GM19467 (cell line): Measurements from ENCODE around the gene CNTNAP2.
"Not testable (repeated sequence)": the region's sequence is repeated elsewhere in the genome, so short reads cannot be mapped to it uniquely, and the experiment has no call there.

ENCODE experiments used
- ATAC-seq: cut with Tn5 transposase; IDR thresholded peaks from one replicate; pipeline ENCODE4 v1.9.1; 2021; ENCODE audit warnings: mild to moderate bottlenecking, moderate library complexity; ENCODE audit not compliant: unreplicated experiment

Gene CNTNAP2

DNA sequence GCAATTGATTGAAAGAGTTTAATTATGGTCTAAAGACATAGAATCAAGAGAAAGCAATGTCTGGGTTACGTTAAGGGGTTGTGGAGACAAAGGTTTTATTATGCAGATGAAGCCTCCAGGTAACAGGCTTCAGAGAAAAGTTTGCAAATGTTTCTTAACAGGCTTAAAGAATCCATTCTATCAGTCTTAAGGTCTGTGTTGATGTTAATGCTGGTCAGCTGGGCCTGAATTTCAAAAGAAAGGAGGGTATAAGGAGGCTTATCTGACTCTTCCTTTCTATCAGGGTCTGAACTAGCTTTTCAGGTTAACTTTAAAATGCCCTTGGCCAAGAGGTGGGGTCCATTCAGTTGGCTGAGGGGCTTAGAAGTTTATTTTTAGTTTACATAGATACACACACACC is 1469.5 kb downstream of the CNTNAP2 start:
- no peak for ATAC-seq

DNA sequence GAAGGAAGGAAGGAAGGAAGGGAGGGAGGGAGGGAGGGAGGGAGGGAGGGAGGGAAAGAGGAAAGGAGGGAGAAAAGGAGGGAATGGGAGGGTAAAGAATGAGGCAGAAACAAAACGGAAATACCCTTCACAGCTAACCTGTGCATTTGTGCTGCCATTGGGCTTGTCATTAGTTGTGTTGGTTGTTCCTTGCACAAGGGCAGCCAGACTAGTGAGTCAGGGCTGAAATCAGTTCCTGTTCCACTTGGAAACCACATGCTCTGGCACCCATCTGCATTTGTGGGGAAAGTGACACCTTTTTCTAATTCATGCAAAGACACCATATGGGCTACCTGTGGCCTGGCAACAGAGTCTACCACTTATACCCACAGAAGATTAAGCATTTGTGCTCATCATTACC is 1469.9 kb downstream of the CNTNAP2 start:
- no peak for ATAC-seq

- no peak for ATAC-seq
Observed at GRCh38 chr7:147593271-147594057, 1476.9 kb downstream of the CNTNAP2 start.

DNA sequence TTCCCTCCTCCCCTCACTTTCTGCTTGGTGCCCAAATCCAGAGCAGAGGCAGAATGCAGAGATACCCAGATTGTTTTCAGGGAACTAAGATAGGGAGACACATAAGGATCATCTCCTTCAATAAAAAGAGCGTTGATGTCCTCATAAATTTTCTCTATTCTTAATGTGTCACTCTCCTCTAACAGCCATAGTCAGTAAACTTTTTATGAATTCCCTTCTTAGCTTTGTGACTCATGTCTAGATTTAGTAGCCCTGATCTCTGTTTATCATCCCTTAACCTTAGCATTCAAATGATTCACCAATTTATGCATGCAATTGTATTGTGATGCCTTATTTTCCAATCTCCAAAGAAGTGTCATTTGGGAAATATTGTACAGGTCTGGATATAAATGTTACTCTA is 1478.4 kb downstream of the CNTNAP2 start:
- ATAC-seq, result no peak

- not testable (repeated sequence) for ATAC-seq
Observed at GRCh38 chr7:147598687-147599086, 1482.1 kb downstream of the CNTNAP2 start.

- ATAC-seq, result no peak
Observed at GRCh38 chr7:147605323-147605722, 1488.7 kb downstream of the CNTNAP2 start.

DNA sequence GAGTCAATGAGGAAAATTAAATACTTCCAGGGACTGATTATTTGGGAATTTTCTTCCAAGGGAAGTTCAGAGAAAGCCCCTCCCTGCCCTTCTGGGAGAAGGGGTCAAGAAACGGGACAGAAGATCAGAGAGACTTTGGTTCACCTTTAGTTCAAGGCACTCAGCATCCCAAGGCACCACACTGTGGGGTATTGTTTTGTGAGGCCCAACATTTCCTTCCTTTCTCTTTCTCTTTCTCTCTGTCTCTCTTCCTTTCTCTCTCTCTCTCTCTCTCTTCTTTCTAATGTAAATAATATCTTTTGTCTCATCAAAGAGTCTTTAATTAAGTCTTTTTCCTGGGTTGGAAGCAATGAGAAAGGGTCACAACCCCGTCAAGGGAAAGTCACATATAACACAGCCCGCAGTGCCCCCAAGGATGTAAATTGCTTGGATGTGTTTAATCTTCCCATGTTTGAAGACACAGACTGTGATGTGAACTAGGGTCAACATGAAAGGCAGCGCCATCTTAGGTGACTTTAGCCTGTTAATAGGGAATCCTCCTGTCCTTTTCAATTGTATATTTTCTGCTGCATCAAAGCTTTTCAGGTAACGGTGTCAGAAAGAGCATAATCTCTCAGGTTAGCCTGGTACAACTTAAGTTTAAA is 1490.7 kb downstream of the CNTNAP2 start:
- ATAC-seq, result no peak

- no peak for ATAC-seq
Observed at GRCh38 chr7:147611431-147611830, 1494.8 kb downstream of the CNTNAP2 start.

- no peak for ATAC-seq
Observed at GRCh38 chr7:147635288-147635687, 1518.7 kb downstream of the CNTNAP2 start.

DNA sequence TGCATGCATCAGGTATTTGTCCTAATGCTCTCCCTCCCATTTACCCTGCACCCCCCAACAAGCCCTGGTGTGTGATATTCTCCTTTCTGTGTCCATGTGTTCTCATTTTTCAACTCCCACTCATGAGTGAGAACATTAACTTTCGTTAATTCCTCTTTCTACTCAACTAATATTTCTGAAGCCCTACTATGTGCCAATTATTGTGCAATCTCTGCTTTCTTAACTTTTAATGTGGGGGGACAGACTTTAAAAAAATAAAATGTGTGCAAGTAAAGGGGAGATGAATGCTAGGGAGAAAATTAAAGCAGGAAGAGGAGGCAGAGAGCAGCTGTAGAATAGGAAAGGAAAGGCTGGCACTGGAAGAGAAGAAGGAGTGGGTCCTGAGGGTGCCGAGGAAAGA is 1520.0 kb downstream of the CNTNAP2 start:
- no peak for ATAC-seq

- no peak for ATAC-seq
Observed at GRCh38 chr7:147638566-147638965, 1522.0 kb downstream of the CNTNAP2 start.

- ATAC-seq, result no peak
Observed at GRCh38 chr7:147639037-147639436, 1522.4 kb downstream of the CNTNAP2 start.

DNA sequence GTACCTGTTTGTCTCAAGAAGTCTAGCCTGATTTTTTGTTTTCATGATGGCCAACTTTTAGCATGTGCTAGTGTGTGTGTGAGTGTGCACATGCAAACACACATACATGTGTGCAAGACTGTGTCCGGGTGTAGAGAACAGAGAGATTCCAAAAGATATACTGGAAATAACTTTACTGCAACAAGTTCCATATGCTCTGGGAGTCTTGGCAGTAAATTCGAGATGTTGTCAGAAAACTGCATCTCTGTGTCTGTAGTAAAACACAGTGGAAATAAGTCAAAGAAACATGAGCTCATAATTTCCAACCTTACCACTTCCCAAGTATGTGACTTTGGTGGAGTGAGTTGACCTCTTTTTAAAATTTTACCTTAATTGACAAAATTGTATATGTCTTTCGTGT is 1523.2 kb downstream of the CNTNAP2 start:
- ATAC-seq, result no peak

GRCh38 chr7:147640821-147641220 is 1524.2 kb downstream of the CNTNAP2 start:
- ATAC-seq, result no peak

DNA sequence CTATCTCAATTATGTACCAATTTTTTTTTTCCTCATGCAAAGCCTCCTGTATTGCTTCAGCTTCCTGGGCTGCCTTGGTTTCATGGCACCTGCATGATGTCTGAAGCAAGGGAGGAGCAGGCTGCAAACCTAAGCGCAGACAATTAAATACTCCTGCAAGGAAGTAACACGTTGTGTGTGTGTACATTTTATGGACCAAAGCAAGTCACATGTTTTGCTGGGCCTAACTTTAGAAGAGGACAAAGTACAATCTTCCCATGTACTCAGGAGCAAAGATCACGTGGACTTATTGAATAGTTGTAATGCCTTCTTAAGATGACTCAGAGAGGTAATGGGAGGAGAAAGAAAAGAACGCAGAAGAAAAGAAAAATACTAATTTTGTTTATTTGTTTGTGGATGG is 1530.0 kb downstream of the CNTNAP2 start:
- ATAC-seq, result no peak

DNA sequence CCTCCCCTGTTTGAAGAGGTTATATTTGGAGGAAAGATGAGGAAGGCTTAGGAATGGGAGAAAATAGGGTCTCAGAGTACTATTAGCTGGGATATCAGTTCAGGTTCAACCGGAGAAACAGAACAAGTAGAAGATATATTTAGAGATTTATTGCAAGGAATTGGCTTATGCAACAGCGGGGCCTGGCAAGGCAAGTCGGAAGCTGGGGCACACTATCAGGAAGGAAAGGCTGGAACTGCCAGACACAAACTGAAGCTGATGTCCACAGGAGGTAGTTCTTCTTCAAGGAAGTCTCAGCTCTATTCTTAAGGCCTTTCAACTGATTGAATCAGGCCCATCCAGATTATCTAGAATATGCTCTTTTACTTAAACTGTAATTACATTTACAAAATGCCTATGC is 1534.4 kb downstream of the CNTNAP2 start:
- no peak for ATAC-seq

DNA sequence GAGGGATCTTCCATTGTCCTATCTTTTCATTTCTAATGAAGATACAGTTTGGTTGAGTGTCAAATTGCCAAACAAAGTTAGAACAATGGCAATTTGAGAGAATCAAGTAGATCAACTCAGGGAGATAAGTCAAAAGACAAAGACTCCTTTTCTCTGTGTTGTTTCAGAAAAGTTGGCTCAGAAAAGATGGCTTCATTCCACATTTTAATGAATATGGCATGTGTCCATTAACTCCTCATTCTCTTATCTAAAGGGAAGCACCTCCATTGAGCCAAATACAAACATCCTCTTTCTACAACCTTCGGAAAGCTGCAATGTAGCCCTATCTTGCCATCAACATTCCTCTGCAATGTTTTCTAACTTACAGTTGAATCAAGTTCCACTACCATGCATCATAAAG is 1535.0 kb downstream of the CNTNAP2 start:
- no peak for ATAC-seq

GRCh38 chr7:147653456-147653855 is 1536.9 kb downstream of the CNTNAP2 start:
- ATAC-seq, result no peak

- no peak for ATAC-seq
Observed at GRCh38 chr7:147658392-147658967, 1541.9 kb downstream of the CNTNAP2 start.

- no peak for ATAC-seq
Observed at GRCh38 chr7:147659036-147659995, 1542.7 kb downstream of the CNTNAP2 start.

- no peak for ATAC-seq
Observed at GRCh38 chr7:147664541-147664940, 1547.9 kb downstream of the CNTNAP2 start.
